HepG2 (cell line): ENCODE results near the gene SLC19A1. TPM values are rescaled to one million over a fixed set of nuclear protein-coding genes. Genes with fewer than 3 reads are reported as not detected.

ENCODE experiments used
- CHD4 ChIP-seq: fragments of 200-600 bp; sonication (generic); IDR thresholded peaks from 2 replicates; pipeline ENCODE4 v1.7.0; 2017; ENCODE audit warnings: mild to moderate bottlenecking, low read length, borderline replicate concordance
- HOXA7 ChIP-seq: sonication (generic); formaldehyde crosslinking; IDR thresholded peaks from 2 replicates; pipeline ENCODE4 v1.8.1; 2022; ENCODE audit warnings: mild to moderate bottlenecking, missing genetic modification reagents, moderate library complexity
- MATR3 ChIP-seq: sonication (generic); formaldehyde crosslinking; IDR thresholded peaks from 2 replicates; pipeline ENCODE4 v1.4.0; 2020; ENCODE audit warnings: missing genetic modification reagents
- PHB2 ChIP-seq: fragments of 450-650 bp; IDR thresholded peaks from 2 replicates; pipeline ENCODE4 v1.6.1; 2018; ENCODE audit not compliant: partially characterized antibody
- RXRA ChIP-seq: sonication (generic); formaldehyde crosslinking; IDR thresholded peaks from 2 replicates; pipeline ENCODE4 v1.5.1; 2020; ENCODE audit warnings: missing genetic modification reagents
- ZFY ChIP-seq: sonication (generic); formaldehyde crosslinking; IDR thresholded peaks from 2 replicates; pipeline ENCODE4 v1.4.0; 2020; ENCODE audit warnings: missing genetic modification reagents
- ZNF543 ChIP-seq: sonication (generic); formaldehyde crosslinking; IDR thresholded peaks from 2 replicates; pipeline ENCODE4 v1.4.0; 2020; ENCODE audit warnings: mild to moderate bottlenecking, missing genetic modification reagents
- ZNF547 ChIP-seq: sonication (generic); formaldehyde crosslinking; IDR thresholded peaks from 2 replicates; pipeline ENCODE4 v1.5.1; 2020; ENCODE audit warnings: mild to moderate bottlenecking, missing genetic modification reagents
- polyA plus RNA-seq, 8 experiments: library from polyadenylated mRNA; depleted of rRNA in 3 of 8; stranded (reverse) in 7 of 8; unstranded in 1 of 8; fragments of >200 nt; fragmentation: Illumina TruSeq in 4 of 8; extraction: Trizol in 4 of 8; gene quantifications; 2 replicates each; pipeline versions ENCODE4 v1.2.1 to v1.2.3, GENCODE V29; 2011 to 2016; ENCODE audit warnings: low read depth in 4 of 8, missing spikeins in 1 of 8, mixed read lengths in 1 of 8; ENCODE audit not compliant: insufficient read depth in 1 of 8
- total RNA-seq, 5 experiments: library from RNA; depleted of rRNA; stranded (reverse); fragments of >200 nt; fragmentation: Illumina TruSeq; extraction: Trizol; gene quantifications; 2 replicates each; pipeline ENCODE4 v1.2.3, GENCODE V29; 2016; ENCODE audit warnings: low read depth in 1 of 5
- TF ChIP-seq, protein P1 (sequence below): IDR thresholded peaks from 2 replicates; pipeline ENCODE4 v1.6.1; 2016; ENCODE audit warnings: missing compliant biosample characterization, missing genetic modification reagents, borderline replicate concordance
- TF ChIP-seq, protein P2 (sequence below): sonication (generic); formaldehyde crosslinking; conservative IDR thresholded peaks from 2 replicates; pipeline ENCODE4 v1.4.0; 2020; ENCODE audit warnings: mild to moderate bottlenecking, missing genetic modification reagents, moderate library complexity
- TF ChIP-seq, protein P3 (sequence below): sonication (generic); formaldehyde crosslinking; IDR thresholded peaks from 2 replicates; pipeline ENCODE4 v1.5.1; 2020; ENCODE audit warnings: missing genetic modification reagents, mild to moderate bottlenecking, borderline replicate concordance
- TF ChIP-seq, protein P4 (sequence below): sonication (generic); formaldehyde crosslinking; IDR thresholded peaks from 2 replicates; pipeline ENCODE4 v1.4.0; 2020; ENCODE audit warnings: missing genetic modification reagents, borderline replicate concordance
- TF ChIP-seq, protein P5 (sequence below), 2 experiments: fragments of 450-650 bp in 1 of 2; sonication (generic) in 1 of 2; formaldehyde crosslinking; IDR thresholded peaks; 2 replicates each; pipeline versions ENCODE4 v1.5.0 to v1.8.0; 2020 to 2022; ENCODE audit warnings: mild to moderate bottlenecking in 1 of 2, missing genetic modification reagents in 1 of 2
- TF ChIP-seq, protein P6 (sequence below): fragments of 450-650 bp; IDR thresholded peaks from 2 replicates; pipeline ENCODE4 v1.6.1; 2016

Gene SLC19A1
- total and polyA plus RNA-seq, 2 of the 13 experiments (the other 11 are each of a cell fraction or from before 2014, with no cell fraction given) = 21.8 to 23.0 TPM

DNA sequence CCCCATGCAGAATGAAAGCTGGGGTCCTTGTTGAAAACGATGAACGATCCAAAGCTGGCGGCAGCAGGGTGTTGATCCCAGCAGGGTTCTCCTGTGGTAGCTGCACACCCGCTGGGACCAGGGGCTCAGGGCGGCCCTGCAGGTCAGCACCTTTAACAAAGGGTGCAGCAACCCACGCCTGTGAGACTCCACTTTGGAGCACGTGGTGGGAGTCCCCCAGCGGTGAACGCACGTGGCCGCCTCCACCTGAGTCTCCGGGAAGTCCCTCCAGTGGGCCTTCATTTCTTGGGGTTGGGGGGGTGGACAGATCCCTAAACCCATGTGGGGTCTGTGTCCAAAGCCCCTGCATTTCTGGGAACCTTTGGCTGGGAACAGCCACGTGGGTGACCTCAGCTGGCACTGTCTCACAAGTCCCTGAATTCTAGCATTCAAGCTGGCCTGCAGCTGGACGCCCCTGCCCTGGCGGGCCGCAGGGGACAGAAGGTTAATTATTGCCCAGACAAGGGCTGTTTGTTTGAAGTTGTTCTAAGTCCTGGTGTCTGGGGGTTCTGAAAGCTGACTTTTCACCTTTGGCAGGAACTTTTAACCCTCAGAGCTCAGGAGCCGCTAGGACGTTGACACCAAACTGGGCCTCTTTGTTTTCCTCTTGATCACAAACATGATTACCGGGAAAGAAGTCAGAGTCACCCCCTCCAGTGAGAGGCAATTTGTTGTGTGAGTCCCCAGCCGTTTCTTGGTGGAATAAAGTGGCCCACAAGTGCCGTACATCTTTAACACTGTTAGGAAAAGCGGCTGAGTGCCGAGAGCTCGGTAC is 72.8 kb downstream of the SLC19A1 start (continued):
- TF ChIP-seq, protein P1, sequence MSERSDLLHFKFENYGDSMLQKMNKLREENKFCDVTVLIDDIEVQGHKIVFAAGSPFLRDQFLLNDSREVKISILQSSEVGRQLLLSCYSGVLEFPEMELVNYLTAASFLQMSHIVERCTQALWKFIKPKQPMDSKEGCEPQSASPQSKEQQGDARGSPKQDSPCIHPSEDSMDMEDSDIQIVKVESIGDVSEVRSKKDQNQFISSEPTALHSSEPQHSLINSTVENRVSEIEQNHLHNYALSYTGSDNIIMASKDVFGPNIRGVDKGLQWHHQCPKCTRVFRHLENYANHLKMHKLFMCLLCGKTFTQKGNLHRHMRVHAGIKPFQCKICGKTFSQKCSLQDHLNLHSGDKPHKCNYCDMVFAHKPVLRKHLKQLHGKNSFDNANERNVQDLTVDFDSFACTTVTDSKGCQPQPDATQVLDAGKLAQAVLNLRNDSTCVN = no peak
- TF ChIP-seq PHB2 (no peak), ZNF543 (CRISPR knock-in tag) (peak; percentile 83; the same call in 1 of the 2 replicates), ZNF547 (CRISPR knock-in tag) (peak; percentile 87), RXRA (CRISPR knock-in tag) (peak; percentile 99), MATR3 (no peak), CHD4 (no peak), ZFY (CRISPR knock-in tag) (peak; percentile 68), HOXA7 (CRISPR knock-in tag) (no peak)
- TF ChIP-seq, protein P2, sequence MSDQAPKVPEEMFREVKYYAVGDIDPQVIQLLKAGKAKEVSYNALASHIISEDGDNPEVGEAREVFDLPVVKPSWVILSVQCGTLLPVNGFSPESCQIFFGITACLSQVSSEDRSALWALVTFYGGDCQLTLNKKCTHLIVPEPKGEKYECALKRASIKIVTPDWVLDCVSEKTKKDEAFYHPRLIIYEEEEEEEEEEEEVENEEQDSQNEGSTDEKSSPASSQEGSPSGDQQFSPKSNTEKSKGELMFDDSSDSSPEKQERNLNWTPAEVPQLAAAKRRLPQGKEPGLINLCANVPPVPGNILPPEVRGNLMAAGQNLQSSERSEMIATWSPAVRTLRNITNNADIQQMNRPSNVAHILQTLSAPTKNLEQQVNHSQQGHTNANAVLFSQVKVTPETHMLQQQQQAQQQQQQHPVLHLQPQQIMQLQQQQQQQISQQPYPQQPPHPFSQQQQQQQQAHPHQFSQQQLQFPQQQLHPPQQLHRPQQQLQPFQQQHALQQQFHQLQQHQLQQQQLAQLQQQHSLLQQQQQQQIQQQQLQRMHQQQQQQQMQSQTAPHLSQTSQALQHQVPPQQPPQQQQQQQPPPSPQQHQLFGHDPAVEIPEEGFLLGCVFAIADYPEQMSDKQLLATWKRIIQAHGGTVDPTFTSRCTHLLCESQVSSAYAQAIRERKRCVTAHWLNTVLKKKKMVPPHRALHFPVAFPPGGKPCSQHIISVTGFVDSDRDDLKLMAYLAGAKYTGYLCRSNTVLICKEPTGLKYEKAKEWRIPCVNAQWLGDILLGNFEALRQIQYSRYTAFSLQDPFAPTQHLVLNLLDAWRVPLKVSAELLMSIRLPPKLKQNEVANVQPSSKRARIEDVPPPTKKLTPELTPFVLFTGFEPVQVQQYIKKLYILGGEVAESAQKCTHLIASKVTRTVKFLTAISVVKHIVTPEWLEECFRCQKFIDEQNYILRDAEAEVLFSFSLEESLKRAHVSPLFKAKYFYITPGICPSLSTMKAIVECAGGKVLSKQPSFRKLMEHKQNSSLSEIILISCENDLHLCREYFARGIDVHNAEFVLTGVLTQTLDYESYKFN (CRISPR knock-in tag) = peak; percentile 99
- TF ChIP-seq, protein P3, sequence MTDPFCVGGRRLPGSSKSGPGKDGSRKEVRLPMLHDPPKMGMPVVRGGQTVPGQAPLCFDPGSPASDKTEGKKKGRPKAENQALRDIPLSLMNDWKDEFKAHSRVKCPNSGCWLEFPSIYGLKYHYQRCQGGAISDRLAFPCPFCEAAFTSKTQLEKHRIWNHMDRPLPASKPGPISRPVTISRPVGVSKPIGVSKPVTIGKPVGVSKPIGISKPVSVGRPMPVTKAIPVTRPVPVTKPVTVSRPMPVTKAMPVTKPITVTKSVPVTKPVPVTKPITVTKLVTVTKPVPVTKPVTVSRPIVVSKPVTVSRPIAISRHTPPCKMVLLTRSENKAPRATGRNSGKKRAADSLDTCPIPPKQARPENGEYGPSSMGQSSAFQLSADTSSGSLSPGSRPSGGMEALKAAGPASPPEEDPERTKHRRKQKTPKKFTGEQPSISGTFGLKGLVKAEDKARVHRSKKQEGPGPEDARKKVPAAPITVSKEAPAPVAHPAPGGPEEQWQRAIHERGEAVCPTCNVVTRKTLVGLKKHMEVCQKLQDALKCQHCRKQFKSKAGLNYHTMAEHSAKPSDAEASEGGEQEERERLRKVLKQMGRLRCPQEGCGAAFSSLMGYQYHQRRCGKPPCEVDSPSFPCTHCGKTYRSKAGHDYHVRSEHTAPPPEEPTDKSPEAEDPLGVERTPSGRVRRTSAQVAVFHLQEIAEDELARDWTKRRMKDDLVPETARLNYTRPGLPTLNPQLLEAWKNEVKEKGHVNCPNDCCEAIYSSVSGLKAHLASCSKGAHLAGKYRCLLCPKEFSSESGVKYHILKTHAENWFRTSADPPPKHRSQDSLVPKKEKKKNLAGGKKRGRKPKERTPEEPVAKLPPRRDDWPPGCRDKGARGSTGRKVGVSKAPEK (CRISPR knock-in tag) = no peak
- TF ChIP-seq, protein P4, sequence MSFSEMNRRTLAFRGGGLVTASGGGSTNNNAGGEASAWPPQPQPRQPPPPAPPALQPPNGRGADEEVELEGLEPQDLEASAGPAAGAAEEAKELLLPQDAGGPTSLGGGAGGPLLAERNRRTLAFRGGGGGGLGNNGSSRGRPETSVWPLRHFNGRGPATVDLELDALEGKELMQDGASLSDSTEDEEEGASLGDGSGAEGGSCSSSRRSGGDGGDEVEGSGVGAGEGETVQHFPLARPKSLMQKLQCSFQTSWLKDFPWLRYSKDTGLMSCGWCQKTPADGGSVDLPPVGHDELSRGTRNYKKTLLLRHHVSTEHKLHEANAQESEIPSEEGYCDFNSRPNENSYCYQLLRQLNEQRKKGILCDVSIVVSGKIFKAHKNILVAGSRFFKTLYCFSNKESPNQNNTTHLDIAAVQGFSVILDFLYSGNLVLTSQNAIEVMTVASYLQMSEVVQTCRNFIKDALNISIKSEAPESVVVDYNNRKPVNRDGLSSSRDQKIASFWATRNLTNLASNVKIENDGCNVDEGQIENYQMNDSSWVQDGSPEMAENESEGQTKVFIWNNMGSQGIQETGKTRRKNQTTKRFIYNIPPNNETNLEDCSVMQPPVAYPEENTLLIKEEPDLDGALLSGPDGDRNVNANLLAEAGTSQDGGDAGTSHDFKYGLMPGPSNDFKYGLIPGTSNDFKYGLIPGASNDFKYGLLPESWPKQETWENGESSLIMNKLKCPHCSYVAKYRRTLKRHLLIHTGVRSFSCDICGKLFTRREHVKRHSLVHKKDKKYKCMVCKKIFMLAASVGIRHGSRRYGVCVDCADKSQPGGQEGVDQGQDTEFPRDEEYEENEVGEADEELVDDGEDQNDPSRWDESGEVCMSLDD (CRISPR knock-in tag) = peak; percentile 96
- TF ChIP-seq, protein P5, sequence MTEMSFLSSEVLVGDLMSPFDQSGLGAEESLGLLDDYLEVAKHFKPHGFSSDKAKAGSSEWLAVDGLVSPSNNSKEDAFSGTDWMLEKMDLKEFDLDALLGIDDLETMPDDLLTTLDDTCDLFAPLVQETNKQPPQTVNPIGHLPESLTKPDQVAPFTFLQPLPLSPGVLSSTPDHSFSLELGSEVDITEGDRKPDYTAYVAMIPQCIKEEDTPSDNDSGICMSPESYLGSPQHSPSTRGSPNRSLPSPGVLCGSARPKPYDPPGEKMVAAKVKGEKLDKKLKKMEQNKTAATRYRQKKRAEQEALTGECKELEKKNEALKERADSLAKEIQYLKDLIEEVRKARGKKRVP (CRISPR knock-in tag; IDR thresholded peaks at IDR 0.05) = peak; percentile 32 to 58; a peak in 1 of 4 replicates
- TF ChIP-seq, protein P6, sequence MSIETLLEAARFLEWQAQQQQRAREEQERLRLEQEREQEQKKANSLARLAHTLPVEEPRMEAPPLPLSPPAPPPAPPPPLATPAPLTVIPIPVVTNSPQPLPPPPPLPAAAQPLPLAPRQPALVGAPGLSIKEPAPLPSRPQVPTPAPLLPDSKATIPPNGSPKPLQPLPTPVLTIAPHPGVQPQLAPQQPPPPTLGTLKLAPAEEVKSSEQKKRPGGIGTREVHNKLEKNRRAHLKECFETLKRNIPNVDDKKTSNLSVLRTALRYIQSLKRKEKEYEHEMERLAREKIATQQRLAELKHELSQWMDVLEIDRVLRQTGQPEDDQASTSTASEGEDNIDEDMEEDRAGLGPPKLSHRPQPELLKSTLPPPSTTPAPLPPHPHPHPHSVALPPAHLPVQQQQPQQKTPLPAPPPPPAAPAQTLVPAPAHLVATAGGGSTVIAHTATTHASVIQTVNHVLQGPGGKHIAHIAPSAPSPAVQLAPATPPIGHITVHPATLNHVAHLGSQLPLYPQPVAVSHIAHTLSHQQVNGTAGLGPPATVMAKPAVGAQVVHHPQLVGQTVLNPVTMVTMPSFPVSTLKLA = peak; percentile 97
